Right atrium auricular region (tissue), 2 donors: ENCODE measurements around the gene MITF. TPM values are rescaled to one million over a fixed set of nuclear protein-coding genes. Genes with fewer than 3 reads are reported as not detected.

Source experiments
- DNase-seq: peaks from one replicate; pipeline ENCODE4 v3.0.0-alpha.2; 2019; ENCODE audit warnings: low spot score
- H3K27ac ChIP-seq, 2 donors: fragments of 200-600 bp; sonication (generic); 1 replicate in 1 of 2; 2 replicates in 1 of 2; pipeline ENCODE4 v1.5.1; 2016 to 2019
- H3K27me3 ChIP-seq, 2 donors: fragments of 200-600 bp; sonication (generic); one replicate each; pipeline versions ENCODE4 v1.5.1 to v1.6.0; 2017 to 2019
- H3K36me3 ChIP-seq: fragments of 200-600 bp; sonication (generic); one replicate; pipeline ENCODE4 v1.5.1; 2016
- H3K4me1 ChIP-seq, 2 donors: fragments of 200-600 bp; sonication (generic); one replicate each; pipeline versions ENCODE4 v1.5.1 to v1.6.0; 2017 to 2019
- H3K4me3 ChIP-seq, 2 donors: fragments of 200-600 bp; sonication (generic); 1 replicate in 1 of 2; 2 replicates in 1 of 2; pipeline ENCODE4 v1.5.1; 2017 to 2019; ENCODE audit warnings: mild to moderate bottlenecking in 1 of 2, moderate library complexity in 1 of 2
- H3K9me3 ChIP-seq, 2 donors: fragments of 200-600 bp; sonication (generic); one replicate each; pipeline ENCODE4 v1.5.1; 2019
- total RNA-seq, 2 donors: library from RNA; depleted of rRNA; stranded (reverse); fragments of >200 nt; gene quantifications; one replicate each; pipeline ENCODE4 v1.1.0, GENCODE V29; 2016
- TF ChIP-seq, protein P1 (sequence below), 2 donors: fragments of 200-600 bp; sonication (generic); IDR thresholded peaks; one replicate each; pipeline ENCODE4 v1.5.1; 2019; ENCODE audit warnings: antibody characterized with exemption in 2 of 2

The MITF gene
- total RNA-seq, 2 donors from 2014 or later: 47.6 to 68.6 TPM

DNA sequence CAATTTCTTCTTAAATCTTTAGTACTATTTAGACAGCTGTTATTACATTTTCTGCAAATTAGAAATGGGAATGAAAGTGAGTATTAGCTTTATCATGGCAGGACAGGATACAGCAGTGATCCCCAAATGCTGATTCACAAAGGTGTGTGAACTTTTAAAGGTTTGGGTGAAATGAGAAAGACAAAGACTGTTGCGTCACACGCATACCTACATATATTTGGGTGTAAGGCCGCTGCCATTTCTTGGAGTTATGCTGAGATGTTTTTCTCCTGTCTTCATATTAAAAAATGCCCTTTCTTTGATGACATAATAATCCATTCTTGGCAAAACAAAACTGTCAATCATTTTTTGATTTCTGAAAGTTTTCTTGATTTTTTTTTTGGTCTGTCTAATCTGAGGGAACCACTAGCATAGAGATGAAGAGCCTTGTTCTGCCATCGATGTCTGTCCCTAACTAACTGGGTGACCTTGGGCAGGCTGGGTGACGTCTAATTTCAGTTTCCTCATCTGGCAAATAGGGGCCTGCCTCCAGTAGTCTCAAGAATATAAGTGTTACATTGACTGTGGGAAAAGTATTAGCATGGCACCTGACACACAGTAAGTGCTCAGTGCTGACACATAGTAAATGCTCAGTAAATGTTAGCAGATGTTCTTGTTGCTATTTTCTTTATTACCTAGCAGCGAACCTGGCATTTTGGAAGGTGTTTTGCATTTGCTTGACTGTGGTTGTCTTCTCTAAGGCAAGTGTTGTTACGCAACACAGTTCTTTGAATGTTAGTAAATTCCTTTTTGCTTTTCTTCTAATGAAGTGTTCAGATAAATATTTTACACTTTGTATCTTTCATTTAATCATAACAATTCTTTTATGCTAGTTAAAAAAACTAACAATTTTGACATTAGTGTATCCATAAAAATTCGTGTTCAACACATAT, 5.0 kb downstream of the MITF start:
- Histone ChIP-seq H3K9me3 (no peaks in the 10 kb centered on the region), H3K4me1 (peaks cover 0 to 79% of the 10 kb centered on the region in 2 donors), H3K27me3 (no peaks in the 10 kb centered on the region), H3K36me3 (no peaks in the 10 kb centered on the region), H3K27ac (no peak overlapping the region), H3K4me3 (no peak overlapping the region)
- no peak for DNase-seq
- TF ChIP-seq, protein P1, sequence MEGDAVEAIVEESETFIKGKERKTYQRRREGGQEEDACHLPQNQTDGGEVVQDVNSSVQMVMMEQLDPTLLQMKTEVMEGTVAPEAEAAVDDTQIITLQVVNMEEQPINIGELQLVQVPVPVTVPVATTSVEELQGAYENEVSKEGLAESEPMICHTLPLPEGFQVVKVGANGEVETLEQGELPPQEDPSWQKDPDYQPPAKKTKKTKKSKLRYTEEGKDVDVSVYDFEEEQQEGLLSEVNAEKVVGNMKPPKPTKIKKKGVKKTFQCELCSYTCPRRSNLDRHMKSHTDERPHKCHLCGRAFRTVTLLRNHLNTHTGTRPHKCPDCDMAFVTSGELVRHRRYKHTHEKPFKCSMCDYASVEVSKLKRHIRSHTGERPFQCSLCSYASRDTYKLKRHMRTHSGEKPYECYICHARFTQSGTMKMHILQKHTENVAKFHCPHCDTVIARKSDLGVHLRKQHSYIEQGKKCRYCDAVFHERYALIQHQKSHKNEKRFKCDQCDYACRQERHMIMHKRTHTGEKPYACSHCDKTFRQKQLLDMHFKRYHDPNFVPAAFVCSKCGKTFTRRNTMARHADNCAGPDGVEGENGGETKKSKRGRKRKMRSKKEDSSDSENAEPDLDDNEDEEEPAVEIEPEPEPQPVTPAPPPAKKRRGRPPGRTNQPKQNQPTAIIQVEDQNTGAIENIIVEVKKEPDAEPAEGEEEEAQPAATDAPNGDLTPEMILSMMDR (IDR thresholded peaks at IDR 0.05): no peak

DNA sequence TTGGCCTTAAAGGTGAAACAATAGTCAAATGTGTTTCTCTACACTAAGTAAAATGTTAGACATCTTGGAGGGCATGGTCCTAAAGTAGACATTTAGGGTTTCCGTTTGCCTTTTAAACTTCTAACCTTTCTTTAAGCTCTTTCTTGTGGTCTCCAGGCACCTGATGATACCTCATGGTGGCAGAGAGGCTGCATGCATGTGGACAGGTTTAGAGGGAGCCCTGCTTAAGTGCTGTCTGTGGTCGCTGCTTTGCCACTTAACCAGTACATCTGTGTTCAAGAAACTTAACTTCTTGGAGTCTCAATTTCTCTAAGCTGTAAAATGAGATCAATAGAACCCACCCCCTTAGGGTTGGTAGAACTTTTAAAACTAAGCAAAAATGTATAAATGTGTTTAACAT, 6.2 kb downstream of the MITF start:
- DNase-seq: no peak
- H3K27ac ChIP-seq: peak overlapping the region in 1 of 2 donors; percentile 24
- H3K9me3 ChIP-seq: no peaks in the 10 kb centered on the region
- no peaks in the 10 kb centered on the region for H3K27me3 ChIP-seq
- H3K4me3 ChIP-seq: no peak overlapping the region
- H3K4me1 ChIP-seq: peaks cover 0 to 77% of the 10 kb centered on the region in 2 donors
- TF ChIP-seq, protein P1 (IDR thresholded peaks at IDR 0.05): no peak
- no peaks in the 10 kb centered on the region for H3K36me3 ChIP-seq

DNA sequence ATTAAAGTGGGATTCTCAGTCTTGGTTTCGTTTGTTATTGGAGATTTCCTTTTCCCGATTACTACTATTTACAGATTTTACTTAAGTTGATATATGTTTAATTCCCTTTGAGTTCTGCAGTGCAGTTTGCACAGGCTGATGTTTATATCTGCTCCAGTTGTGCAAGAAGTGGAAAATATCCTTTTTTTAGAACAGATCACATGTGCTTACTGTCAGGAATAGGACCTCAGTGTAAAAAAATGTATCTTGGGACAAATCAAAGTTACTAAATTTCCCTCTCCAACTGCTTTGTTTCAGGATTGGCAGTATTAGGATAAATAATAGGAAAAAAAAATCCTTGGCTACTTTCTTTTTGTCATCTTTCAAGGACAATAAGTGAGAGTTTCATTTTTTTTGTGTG, 6.9 kb downstream of the MITF start:
- TF ChIP-seq, protein P1 (IDR thresholded peaks at IDR 0.05): no peak
- Histone ChIP-seq H3K4me1 (peaks cover 0 to 77% of the 10 kb centered on the region in 2 donors), H3K4me3 (no peak overlapping the region), H3K9me3 (no peaks in the 10 kb centered on the region), H3K36me3 (no peaks in the 10 kb centered on the region), H3K27ac (peak overlapping the region; percentile 40 to 59), H3K27me3 (no peaks in the 10 kb centered on the region)
- DNase-seq: no peak

DNA sequence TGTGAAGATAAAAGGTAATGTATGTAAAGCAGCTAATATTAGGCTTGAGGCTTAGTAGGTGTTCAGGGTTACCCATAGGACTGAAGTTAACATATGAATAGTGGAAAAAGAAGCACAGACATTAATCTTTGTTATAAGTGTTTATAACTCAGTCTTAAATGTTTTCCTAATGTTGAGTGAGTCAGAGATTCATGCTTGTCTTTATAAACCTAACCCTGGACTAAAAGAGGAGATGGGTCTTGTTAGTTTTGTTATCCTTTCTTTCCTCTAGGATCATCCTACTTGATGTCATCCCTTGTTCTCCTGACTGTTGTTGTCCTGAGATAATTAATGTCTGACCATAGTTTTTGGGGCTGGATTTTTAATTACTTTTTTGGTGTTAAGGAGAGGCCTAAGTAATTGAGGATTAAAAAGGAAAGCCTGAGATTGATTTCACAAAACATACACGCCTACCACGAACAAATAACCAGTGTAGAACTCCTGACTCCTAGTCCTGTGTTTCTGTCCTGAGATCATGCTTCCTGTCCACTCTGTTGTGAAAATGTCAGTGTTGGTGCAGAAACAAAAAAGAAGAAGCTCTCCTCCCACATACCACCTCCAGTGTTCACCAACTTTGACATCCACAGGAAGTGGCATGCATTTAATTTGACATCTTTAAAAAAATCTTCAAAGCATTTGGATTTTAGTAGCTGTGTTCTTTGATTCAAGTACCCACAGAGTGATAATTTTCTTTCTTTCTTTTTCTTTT, 8.4 kb downstream of the MITF start:
- Histone ChIP-seq H3K36me3 (no peaks in the 10 kb centered on the region), H3K27ac (peak overlapping the region; percentile 40 to 59), H3K9me3 (no peaks in the 10 kb centered on the region), H3K4me3 (no peak overlapping the region), H3K27me3 (no peaks in the 10 kb centered on the region), H3K4me1 (peaks cover 0 to 82% of the 10 kb centered on the region in 2 donors)
- DNase-seq: no peak
- TF ChIP-seq, protein P1 (IDR thresholded peaks at IDR 0.05): no peak

DNA sequence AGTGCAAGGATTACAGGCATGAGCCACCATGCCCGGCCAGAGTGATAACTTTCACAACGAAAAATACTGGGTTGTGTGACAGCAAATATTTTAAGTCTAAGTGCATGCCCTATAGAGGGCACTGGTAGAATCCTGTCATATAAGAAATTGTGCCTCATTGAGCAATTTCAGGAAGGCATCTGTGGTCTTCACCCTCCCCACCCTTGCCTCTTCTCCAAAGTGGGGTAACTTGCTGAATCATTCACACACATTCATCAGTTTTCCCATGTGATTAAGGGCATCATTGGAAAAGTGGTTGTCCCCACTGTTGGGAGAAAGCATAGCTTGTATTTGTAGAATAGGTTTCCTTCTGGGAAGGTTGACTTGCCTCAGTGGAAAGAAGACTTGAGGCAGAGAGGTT, 9.2 kb downstream of the MITF start:
- Histone ChIP-seq H3K27me3 (no peaks in the 10 kb centered on the region), H3K9me3 (no peaks in the 10 kb centered on the region), H3K36me3 (no peaks in the 10 kb centered on the region), H3K4me3 (no peak overlapping the region), H3K4me1 (peaks cover 0 to 87% of the 10 kb centered on the region in 2 donors), H3K27ac (peak overlapping the region; percentile 40 to 59)
- TF ChIP-seq, protein P1 (IDR thresholded peaks at IDR 0.05): no peak
- DNase-seq: no peak
